Fibroblast of lung (primary cell): Measurements from ENCODE around the gene AS3MT. TPM values are rescaled to one million over a fixed set of nuclear protein-coding genes. Genes with fewer than 3 reads are reported as not detected.
"Not testable (repeated sequence)": the region's sequence is repeated elsewhere in the genome, so short reads cannot be mapped to it uniquely, and the experiment has no call there.

Experiments used
- DNase-seq, 2 donors: peaks; one replicate each; pipeline versions ENCODE4 v3.0.0 to v3.0.0-alpha.2; 2010; ENCODE audit warnings: low read depth in 2 of 2
- H2AFZ ChIP-seq: 2 replicates; pipeline ENCODE4 v1.5.1; 2012; ENCODE audit warnings: low read length, control low read depth, inconsistent platforms
- H3K27ac ChIP-seq: 2 replicates; pipeline ENCODE4 v1.5.1; 2011; ENCODE audit warnings: low read length, control low read depth; ENCODE audit not compliant: insufficient read depth
- H3K27me3 ChIP-seq: 2 replicates; pipeline ENCODE4 v1.5.1; 2011; ENCODE audit warnings: mild to moderate bottlenecking, low read length; ENCODE audit not compliant: control insufficient read depth, insufficient read depth
- H3K36me3 ChIP-seq: 2 replicates; pipeline ENCODE4 v1.5.1; 2011; ENCODE audit warnings: low read length; ENCODE audit not compliant: control insufficient read depth, insufficient read depth
- H3K4me1 ChIP-seq: 2 replicates; pipeline ENCODE4 v1.5.1; 2011; ENCODE audit warnings: low read length; ENCODE audit not compliant: control insufficient read depth, insufficient read depth; ENCODE audit errors: extremely low read depth
- H3K4me2 ChIP-seq: 2 replicates; pipeline ENCODE4 v1.5.1; 2011; ENCODE audit warnings: low read length, control low read depth; ENCODE audit not compliant: insufficient read depth; ENCODE audit errors: extremely low read depth
- H3K4me3 ChIP-seq, 4 experiments: fragments of 200-600 bp in 1 of 4; sonication (generic) in 1 of 4; replicated peaks in 1 of 4; 2 replicates each; pipeline ENCODE4 v1.5.1; 2011 to 2016; ENCODE audit warnings: low read length in 4 of 4, low read depth in 3 of 4, mild to moderate bottlenecking in 3 of 4, control low read depth in 2 of 4, inconsistent platforms in 1 of 4, mixed read lengths in 1 of 4; ENCODE audit not compliant: insufficient read depth in 1 of 4; ENCODE audit errors: control extremely low read depth in 1 of 4
- H3K79me2 ChIP-seq: 2 replicates; pipeline ENCODE4 v1.5.1; 2012; ENCODE audit warnings: mild to moderate bottlenecking, low read length, inconsistent platforms; ENCODE audit not compliant: control insufficient read depth, insufficient read depth
- H3K9ac ChIP-seq: 2 replicates; pipeline ENCODE4 v1.5.1; 2011; ENCODE audit warnings: mild to moderate bottlenecking, low read length, control low read depth; ENCODE audit not compliant: insufficient read depth
- H3K9me3 ChIP-seq: 2 replicates; pipeline ENCODE4 v1.5.1; 2012; ENCODE audit warnings: low read depth, low read length; ENCODE audit not compliant: control insufficient read depth, insufficient read depth
- H4K20me1 ChIP-seq: 2 replicates; pipeline ENCODE4 v1.5.1; 2011; ENCODE audit warnings: low read length; ENCODE audit not compliant: control insufficient read depth, insufficient read depth; ENCODE audit errors: extremely low read depth
- EZH2 ChIP-seq: IDR thresholded peaks from 2 replicates; pipeline ENCODE4 v1.5.1; 2012; ENCODE audit warnings: low read length, control low read depth, mild to moderate bottlenecking; ENCODE audit errors: missing control alignments
- polyA minus RNA-seq: library from RNA; depleted of rRNA, polyadenylated mRNA; stranded (reverse); fragments of >200 nt; gene quantifications from 2 replicates; pipeline ENCODE4 v1.2.3, GENCODE V29; 2011; ENCODE audit warnings: low replicate concordance
- polyA plus RNA-seq, 2 donors: library from polyadenylated mRNA; depleted of rRNA in 1 of 2; stranded (reverse) in 1 of 2; unstranded in 1 of 2; fragments of >200 nt; gene quantifications; 2 replicates each; pipeline ENCODE4 v1.2.1, GENCODE V29; 2011 to 2012; ENCODE audit warnings: missing spikeins in 1 of 2
- total RNA-seq: library from RNA; depleted of rRNA; stranded (reverse); fragments of >200 nt; gene quantifications from 2 replicates; pipeline ENCODE4 v1.2.1, GENCODE V29; 2014
- TF ChIP-seq, protein P1 (sequence below), 2 donors: IDR thresholded peaks in 1 of 2; conservative IDR thresholded peaks in 1 of 2; 1 replicate in 1 of 2; 2 replicates in 1 of 2; pipeline ENCODE4 v1.5.1; 2011 to 2012; ENCODE audit warnings: low read length in 2 of 2, control low read depth in 1 of 2, inconsistent platforms in 1 of 2, low read depth in 1 of 2, mild to moderate bottlenecking in 1 of 2

Gene AS3MT
- total RNA-seq (8.1 and 10.5 TPM in 2 replicates), polyA plus RNA-seq (6.1 and 11.4 TPM in 2 replicates), polyA minus RNA-seq (0.56 and 2.4 TPM in 2 replicates)
- polyA plus RNA-seq (2012) = 4.0 and 7.3 TPM in 2 replicates

DNA sequence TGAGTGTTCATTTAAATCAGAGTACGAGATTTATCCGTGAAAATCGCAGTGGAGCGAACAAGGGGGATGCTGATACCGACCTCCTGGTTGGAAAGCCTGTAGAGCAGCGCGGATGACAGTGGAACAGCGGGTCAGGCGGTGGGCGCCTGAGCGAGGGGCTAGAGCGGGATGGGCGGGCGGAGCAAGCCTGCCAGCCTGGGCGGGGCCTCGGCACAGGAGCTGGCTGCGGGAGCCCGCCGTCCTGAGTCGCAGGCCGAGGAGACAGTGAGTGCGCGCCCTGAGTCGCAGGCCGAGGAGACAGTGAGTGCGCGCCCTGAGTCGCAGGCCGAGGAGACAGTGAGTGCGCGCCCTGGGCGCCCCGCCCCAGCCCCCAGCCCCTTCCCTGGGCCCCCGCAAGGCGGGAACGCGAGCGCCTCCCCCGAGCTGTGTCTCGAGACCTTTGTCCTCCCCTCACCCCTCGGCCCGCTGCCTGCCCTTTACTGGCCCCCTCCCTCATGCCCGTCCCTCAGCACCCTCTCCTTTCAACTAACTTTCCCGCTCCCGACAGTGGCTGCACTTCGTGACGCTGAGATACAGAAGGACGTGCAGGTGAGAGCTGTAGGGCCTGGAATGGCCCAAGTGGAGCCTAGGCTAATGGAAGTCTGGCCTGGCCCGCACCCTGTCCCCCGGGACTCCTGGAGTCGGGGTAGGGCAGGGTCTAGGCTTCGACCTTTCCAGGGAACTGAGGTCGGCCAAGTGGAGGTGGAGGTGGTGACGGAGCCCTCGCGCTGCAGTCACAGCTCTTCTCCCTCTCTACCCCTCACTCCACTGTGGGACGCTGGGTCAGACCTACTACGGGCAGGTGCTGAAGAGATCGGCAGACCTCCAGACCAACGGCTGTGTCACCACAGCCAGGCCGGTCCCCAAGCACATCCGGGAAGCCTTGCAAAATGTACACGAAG lies at the start of gene AS3MT:
AS3MT (plus strand) TSS at position 213 of the 941 bp plus-strand sequence; CDS start at position 336, 123 bp downstream.
- peak within 1 kb of the TSS; percentile 62 for H3K9ac ChIP-seq

GRCh38 chr10:102820008-102820407 lies 49.3 kb upstream of the AS3MT start:
- peaks cover 12% of the 10 kb centered on the region for H3K4me1 ChIP-seq
- not testable (repeated sequence) for H4K20me1 ChIP-seq, H3K36me3 ChIP-seq, H3K79me2 ChIP-seq, H3K4me2 ChIP-seq, H3K4me3 ChIP-seq, DNase-seq, H3K9ac ChIP-seq, H3K27ac ChIP-seq, H2AFZ ChIP-seq, H3K27me3 ChIP-seq, H3K9me3 ChIP-seq

More for the DNA sequence above, at the start of gene AS3MT:
- H3K4me1 ChIP-seq = no peaks in the 10 kb centered on the region
- H3K4me2 ChIP-seq = peak within 1 kb of the TSS; percentile 78
- DNase-seq = peak in 1 of 2 donors; percentile 28
- peak within 1 kb of the TSS; percentile 88 for H2AFZ ChIP-seq
- H4K20me1 ChIP-seq = no peaks in the 10 kb centered on the region
- no peak within 1 kb of the TSS for H3K27ac ChIP-seq
- H3K27me3 ChIP-seq = no peaks in the 10 kb centered on the region
- H3K79me2 ChIP-seq = no peaks in the 10 kb centered on the region
- no peaks in the 10 kb centered on the region for H3K36me3 ChIP-seq
- no peak for TF ChIP-seq EZH2
- TF ChIP-seq, protein P1, sequence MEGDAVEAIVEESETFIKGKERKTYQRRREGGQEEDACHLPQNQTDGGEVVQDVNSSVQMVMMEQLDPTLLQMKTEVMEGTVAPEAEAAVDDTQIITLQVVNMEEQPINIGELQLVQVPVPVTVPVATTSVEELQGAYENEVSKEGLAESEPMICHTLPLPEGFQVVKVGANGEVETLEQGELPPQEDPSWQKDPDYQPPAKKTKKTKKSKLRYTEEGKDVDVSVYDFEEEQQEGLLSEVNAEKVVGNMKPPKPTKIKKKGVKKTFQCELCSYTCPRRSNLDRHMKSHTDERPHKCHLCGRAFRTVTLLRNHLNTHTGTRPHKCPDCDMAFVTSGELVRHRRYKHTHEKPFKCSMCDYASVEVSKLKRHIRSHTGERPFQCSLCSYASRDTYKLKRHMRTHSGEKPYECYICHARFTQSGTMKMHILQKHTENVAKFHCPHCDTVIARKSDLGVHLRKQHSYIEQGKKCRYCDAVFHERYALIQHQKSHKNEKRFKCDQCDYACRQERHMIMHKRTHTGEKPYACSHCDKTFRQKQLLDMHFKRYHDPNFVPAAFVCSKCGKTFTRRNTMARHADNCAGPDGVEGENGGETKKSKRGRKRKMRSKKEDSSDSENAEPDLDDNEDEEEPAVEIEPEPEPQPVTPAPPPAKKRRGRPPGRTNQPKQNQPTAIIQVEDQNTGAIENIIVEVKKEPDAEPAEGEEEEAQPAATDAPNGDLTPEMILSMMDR (conservative IDR thresholded peaks at IDR 0.05 in 1 of 2, IDR thresholded peaks at IDR 0.05 in 1 of 2; ENCODE audit: low read depth in 1 of 2, low read length in 2 of 2) = no peak
- peak within 1 kb of the TSS; percentile 32 to 63 (median 52) for H3K4me3 ChIP-seq
- H3K9me3 ChIP-seq = no peaks in the 10 kb centered on the region

GRCh38 chr10:102822222-102822621 lies 47.0 kb upstream of the AS3MT start:
- no peak overlapping the region for H2AFZ ChIP-seq
- no peaks in the 10 kb centered on the region for H4K20me1 ChIP-seq
- no peak overlapping the region for H3K4me3 ChIP-seq
- no peaks in the 10 kb centered on the region for H3K27me3 ChIP-seq
- H3K4me2 ChIP-seq = no peak overlapping the region
- no peak for TF ChIP-seq EZH2
- TF ChIP-seq, protein P1 (conservative IDR thresholded peaks at IDR 0.05 in 1 of 2, IDR thresholded peaks at IDR 0.05 in 1 of 2; ENCODE audit: low read depth in 1 of 2, low read length in 2 of 2) = no peak
- H3K9me3 ChIP-seq = no peaks in the 10 kb centered on the region
- H3K36me3 ChIP-seq = no peaks in the 10 kb centered on the region
- H3K4me1 ChIP-seq = no peaks in the 10 kb centered on the region
- no peak for DNase-seq
- H3K27ac ChIP-seq = no peak overlapping the region
- H3K79me2 ChIP-seq = no peaks in the 10 kb centered on the region
- H3K9ac ChIP-seq = no peak overlapping the region
